IMR-90 (cell line): ENCODE data around the gene ACACA. TPM values are rescaled to one million over a fixed set of nuclear protein-coding genes. Genes with fewer than 3 reads are reported as not detected.

Experiments
- ATAC-seq: fragments of 200-7000 bp; cut with Tn5 transposase; 2 replicates; pipeline ENCODE4 v1.9.1; 2020; ENCODE audit warnings: low read depth, mild to moderate bottlenecking, moderate library complexity
- BruUV-seq: library from RNA; stranded (reverse); fragments of 400-500 nt; replicated peaks from 2 replicates; lab custom pipeline; 2021; lab: Mats Ljungman, UMichigan
- CTCF ChIA-PET: fragments of 300-600 bp; formaldehyde crosslinking; extraction: SDS; loops from one replicate; lab custom pipeline; 2021; ENCODE audit warnings: antibody characterized with exemption; lab: Yijun Ruan, JAX
- POLR2A ChIA-PET: fragments of 300-600 bp; sonication (Branson Sonifier 250); formaldehyde crosslinking; loops from one replicate; lab custom pipeline; 2022; ENCODE audit warnings: antibody characterized with exemption; ENCODE audit not compliant: unreplicated experiment; lab: Charles Lee
- DNase-seq: peaks from one replicate; pipeline ENCODE4 v3.0.0; 2013
- H2AFZ ChIP-seq: replicated peaks from 2 replicates; pipeline ENCODE3; 2013; ENCODE audit warnings: low read length, mild to moderate bottlenecking; ENCODE audit not compliant: poor library complexity
- H2AK5ac ChIP-seq: 2 replicates; pipeline ENCODE4 v1.6.1; 2013; ENCODE audit warnings: low read depth, low read length, inconsistent platforms
- H2AK9ac ChIP-seq: replicated peaks from 2 replicates; pipeline ENCODE3; 2013; ENCODE audit warnings: mild to moderate bottlenecking, low read depth, low read length, moderate library complexity; ENCODE audit not compliant: poor library complexity
- H2BK120ac ChIP-seq: 2 replicates; pipeline ENCODE4 v1.6.1; 2013; ENCODE audit warnings: low read depth, low read length, inconsistent platforms
- H2BK15ac ChIP-seq: 3 replicates; pipeline ENCODE4 v1.6.1; 2013; ENCODE audit warnings: low read depth, low read length, inconsistent platforms
- H2BK20ac ChIP-seq: 2 replicates; pipeline ENCODE4 v1.6.1; 2013; ENCODE audit warnings: low read depth, mild to moderate bottlenecking, inconsistent platforms, low read length, moderate library complexity
- H2BK5ac ChIP-seq: 2 replicates; pipeline ENCODE4 v1.6.1; 2013; ENCODE audit warnings: mild to moderate bottlenecking, low read depth, low read length, inconsistent platforms; ENCODE audit not compliant: poor library complexity, severe bottlenecking
- H3K14ac ChIP-seq: replicated peaks from 2 replicates; pipeline ENCODE4 v1.6.1; 2013; ENCODE audit warnings: low read depth, low read length, inconsistent platforms
- H3K18ac ChIP-seq: 2 replicates; pipeline ENCODE4 v1.6.1; 2013; ENCODE audit warnings: low read depth, low read length, control low read depth
- H3K23ac ChIP-seq: 2 replicates; pipeline ENCODE4 v1.6.1; 2013; ENCODE audit warnings: low read depth, low read length, inconsistent platforms
- H3K27ac ChIP-seq: 2 replicates; pipeline ENCODE4 v1.5.1; 2013; ENCODE audit warnings: mild to moderate bottlenecking, control low read depth, low read length; ENCODE audit not compliant: insufficient read depth
- H3K27me3 ChIP-seq: 2 replicates; pipeline ENCODE4 v1.6.1; 2013; ENCODE audit warnings: low read length; ENCODE audit not compliant: control insufficient read depth, insufficient read depth
- H3K36me3 ChIP-seq: 2 replicates; pipeline ENCODE4 v1.6.1; 2013; ENCODE audit warnings: low read length, mixed read lengths; ENCODE audit not compliant: control insufficient read depth, insufficient read depth
- H3K4ac ChIP-seq: 2 replicates; pipeline ENCODE4 v1.6.1; 2013; ENCODE audit warnings: low read depth, low read length, inconsistent platforms
- H3K4me1 ChIP-seq: 2 replicates; pipeline ENCODE4 v1.6.1; 2013; ENCODE audit warnings: low read length, mixed read lengths; ENCODE audit not compliant: control insufficient read depth, insufficient read depth
- H3K4me2 ChIP-seq: 2 replicates; pipeline ENCODE4 v1.6.1; 2013; ENCODE audit warnings: low read depth, mild to moderate bottlenecking, control low read depth, low read length, moderate library complexity
- H3K4me3 ChIP-seq: 2 replicates; pipeline ENCODE4 v1.5.1; 2013; ENCODE audit warnings: low read depth, mild to moderate bottlenecking, control low read depth, low read length, moderate library complexity; ENCODE audit not compliant: insufficient read depth
- H3K56ac ChIP-seq: 2 replicates; pipeline ENCODE4 v1.6.1; 2013; ENCODE audit warnings: low read length, inconsistent platforms; ENCODE audit not compliant: insufficient read depth; ENCODE audit errors: extremely low read depth
- H3K79me1 ChIP-seq, 2 experiments: 2 replicates each; pipeline ENCODE4 v1.6.1; 2013; ENCODE audit warnings: low read length in 2 of 2, inconsistent platforms in 1 of 2, low read depth in 1 of 2
- H3K9ac ChIP-seq: 2 replicates; pipeline ENCODE4 v1.6.1; 2013; ENCODE audit warnings: low read depth, low read length, control low read depth
- H3K9me1 ChIP-seq: 2 replicates; pipeline ENCODE4 v1.6.1; 2013; ENCODE audit warnings: low read length, inconsistent platforms; ENCODE audit not compliant: insufficient read depth
- H3K9me3 ChIP-seq: 2 replicates; pipeline ENCODE4 v1.6.1; 2013; ENCODE audit warnings: low read length; ENCODE audit not compliant: control insufficient read depth, insufficient read depth
- H4K20me1 ChIP-seq: 2 replicates; pipeline ENCODE4 v1.6.1; 2013; ENCODE audit warnings: low read length, inconsistent platforms; ENCODE audit not compliant: insufficient read depth
- H4K5ac ChIP-seq: 2 replicates; pipeline ENCODE4 v1.6.1; 2013; ENCODE audit warnings: mild to moderate bottlenecking, low read depth, low read length, control low read depth
- H4K8ac ChIP-seq, 2 experiments: 2 replicates each; pipeline ENCODE4 v1.6.1; 2013; ENCODE audit warnings: low read depth in 2 of 2, low read length in 2 of 2, control low read depth in 1 of 2, inconsistent platforms in 1 of 2
- H4K91ac ChIP-seq: 2 replicates; pipeline ENCODE4 v1.6.1; 2013; ENCODE audit warnings: low read depth, low read length, inconsistent platforms; ENCODE audit not compliant: insufficient read depth
- MAFK ChIP-seq: IDR thresholded peaks from 2 replicates; pipeline ENCODE4 v1.6.1; 2012; ENCODE audit warnings: low read depth, low read length, improper control_type of control experiment
- NFE2L2 ChIP-seq: fragments of 150-350 bp; IDR thresholded peaks from 2 replicates; pipeline ENCODE4 v1.6.1; 2016; ENCODE audit warnings: low read depth, mild to moderate bottlenecking, low read length
- RAD21 ChIP-seq: IDR thresholded peaks from 2 replicates; pipeline ENCODE4 v1.6.1; 2012; ENCODE audit warnings: low read length, improper control_type of control experiment
- RCOR1 ChIP-seq: IDR thresholded peaks from 2 replicates; pipeline ENCODE4 v1.6.1; 2012; ENCODE audit warnings: mild to moderate bottlenecking, low read length, improper control_type of control experiment; ENCODE audit not compliant: insufficient replicate concordance
- SMC3 ChIP-seq: fragments of 150-350 bp; IDR thresholded peaks from 2 replicates; pipeline ENCODE4 v1.6.1; 2016; ENCODE audit warnings: low read depth, mild to moderate bottlenecking, antibody characterized with exemption, low read length, moderate library complexity
- WGBS, 2 experiments: methylation state at CpG; one replicate each; pipeline versions ENCODE4 v1.1.5 to v1.1.7; 2013; ENCODE audit warnings: missing lambda C conversion rate in 2 of 2; ENCODE audit not compliant: insufficient read length in 1 of 2; ENCODE audit errors: extremely low coverage in 2 of 2; 5-methylcytosine and 5-hydroxymethylcytosine counted together
- dilution Hi-C: fragments of 300-500 bp; cut with HindIII; formaldehyde crosslinking; loops from one replicate; pipeline ENCODE4 v1.14.3; 2018; ENCODE audit warnings: low sequenced_read_pairs; ENCODE audit not compliant: unreplicated experiment
- in situ Hi-C: fragments of 300-500 bp; cut with MboI; formaldehyde crosslinking; loops from 3 replicates; pipeline ENCODE4 v1.14.3; 2019; ENCODE audit warnings: low sequenced_read_pairs, inconsistent platforms, mixed read lengths
- intact Hi-C: fragments of 100-400 bp; cut with micrococcal nuclease; formaldehyde crosslinking; loops from 2 replicates; pipeline ENCODE4 v1.10.0; 2022
- polyA plus RNA-seq, 3 experiments: library from polyadenylated mRNA; depleted of rRNA; stranded (reverse); fragments of >200 nt; gene quantifications; 2 replicates each; pipeline ENCODE4 v1.2.3, GENCODE V29; 2012; ENCODE audit warnings: low replicate concordance in 1 of 3
- total RNA-seq: library from RNA; depleted of rRNA; stranded (reverse); fragments of >200 nt; gene quantifications from 2 replicates; pipeline ENCODE4 v1.2.3, GENCODE V29; 2012
- TF ChIP-seq, protein P1 (sequence below): fragments of 150-350 bp; IDR thresholded peaks from 2 replicates; pipeline ENCODE4 v1.6.1; 2016; ENCODE audit warnings: low read depth, mild to moderate bottlenecking, low read length, moderate library complexity, borderline replicate concordance
- TF ChIP-seq, protein P2 (sequence below): fragments of 150-350 bp; IDR thresholded peaks from 2 replicates; pipeline ENCODE4 v1.6.1; 2017; ENCODE audit warnings: mild to moderate bottlenecking, antibody characterized with exemption, low read length, low read depth

The ACACA gene
- total and polyA plus RNA-seq, 2 of the 4 experiments (the other 2 are of a cell fraction) = 21.3 to 39.1 TPM

DNA sequence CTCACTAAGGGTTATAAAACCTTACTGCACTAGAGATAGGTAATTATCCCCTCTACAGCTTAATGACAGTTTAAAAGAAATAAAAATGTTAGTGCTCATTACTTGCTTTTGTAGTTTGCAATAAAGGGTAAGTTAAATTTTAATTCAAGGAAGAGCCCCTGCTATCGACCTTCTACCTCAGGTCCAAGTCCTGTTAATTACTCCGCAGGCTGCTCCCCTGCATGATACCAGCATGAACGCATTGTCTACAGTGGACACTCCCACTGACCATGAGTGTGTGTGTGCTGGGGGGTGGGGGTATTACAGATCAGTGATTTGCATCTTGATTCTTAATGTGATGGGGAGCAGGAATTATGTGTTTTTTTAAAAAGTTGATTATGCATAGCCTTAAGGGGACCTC lies 354.8 kb downstream of the ACACA start:
- peaks cover 11% of the 10 kb centered on the region for H3K36me3 ChIP-seq
- H3K9me3 ChIP-seq = no peaks in the 10 kb centered on the region
- POLR2A ChIA-PET = no interaction called here
- in situ Hi-C loops = no loop called here
- no peak overlapping the region for H4K8ac ChIP-seq
- H2BK15ac ChIP-seq = no peak overlapping the region
- TF ChIP-seq, protein P1, sequence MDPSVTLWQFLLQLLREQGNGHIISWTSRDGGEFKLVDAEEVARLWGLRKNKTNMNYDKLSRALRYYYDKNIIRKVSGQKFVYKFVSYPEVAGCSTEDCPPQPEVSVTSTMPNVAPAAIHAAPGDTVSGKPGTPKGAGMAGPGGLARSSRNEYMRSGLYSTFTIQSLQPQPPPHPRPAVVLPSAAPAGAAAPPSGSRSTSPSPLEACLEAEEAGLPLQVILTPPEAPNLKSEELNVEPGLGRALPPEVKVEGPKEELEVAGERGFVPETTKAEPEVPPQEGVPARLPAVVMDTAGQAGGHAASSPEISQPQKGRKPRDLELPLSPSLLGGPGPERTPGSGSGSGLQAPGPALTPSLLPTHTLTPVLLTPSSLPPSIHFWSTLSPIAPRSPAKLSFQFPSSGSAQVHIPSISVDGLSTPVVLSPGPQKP = no peak
- TF ChIP-seq MAFK = no peak
- no peak for TF ChIP-seq NFE2L2
- TF ChIP-seq RCOR1 = no peak
- TF ChIP-seq SMC3 = no peak
- TF ChIP-seq RAD21 = no peak
- TF ChIP-seq, protein P2, sequence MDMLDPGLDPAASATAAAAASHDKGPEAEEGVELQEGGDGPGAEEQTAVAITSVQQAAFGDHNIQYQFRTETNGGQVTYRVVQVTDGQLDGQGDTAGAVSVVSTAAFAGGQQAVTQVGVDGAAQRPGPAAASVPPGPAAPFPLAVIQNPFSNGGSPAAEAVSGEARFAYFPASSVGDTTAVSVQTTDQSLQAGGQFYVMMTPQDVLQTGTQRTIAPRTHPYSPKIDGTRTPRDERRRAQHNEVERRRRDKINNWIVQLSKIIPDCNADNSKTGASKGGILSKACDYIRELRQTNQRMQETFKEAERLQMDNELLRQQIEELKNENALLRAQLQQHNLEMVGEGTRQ = no peak
- intact Hi-C loops = no loop called here
- no peaks in the 10 kb centered on the region; the same call in 1 of the 2 replicates for H3K4me1 ChIP-seq
- no peak overlapping the region for H2AK9ac ChIP-seq
- no peak for ATAC-seq
- no peak overlapping the region for H4K5ac ChIP-seq
- H2AK5ac ChIP-seq = no peak overlapping the region
- no peaks in the 10 kb centered on the region for H3K27me3 ChIP-seq
- H3K56ac ChIP-seq = no peak overlapping the region
- peaks cover 3% of the 10 kb centered on the region; the same call in 1 of the 2 replicates for H4K20me1 ChIP-seq
- no peak overlapping the region for H3K18ac ChIP-seq
- H3K23ac ChIP-seq = no peak overlapping the region
- dilution Hi-C loops = loop anchor here (25.0 kb wide), 1 partner anchor 415 kb away; no protein-coding TSS in a partner anchor
- no peak overlapping the region for H2BK120ac ChIP-seq
- no peak overlapping the region for H2BK5ac ChIP-seq
- H2BK20ac ChIP-seq = no peak overlapping the region
- no peak overlapping the region for H3K4me3 ChIP-seq
- no peak overlapping the region for H3K27ac ChIP-seq
- H3K79me1 ChIP-seq = no peaks in the 10 kb centered on the region; a peak in 1 of 4 replicates
- CTCF ChIA-PET = no interaction called here
- H2AFZ ChIP-seq = no peak overlapping the region
- no peak overlapping the region for H3K9ac ChIP-seq
- DNase-seq = no peak
- no peak overlapping the region for H4K91ac ChIP-seq
- no peaks in the 10 kb centered on the region; the same call in 1 of the 2 replicates for H3K9me1 ChIP-seq
- no CpG with 5 or more reads among the region's 3 CpGs for WGBS, 2 experiments
- H3K4me2 ChIP-seq = no peak overlapping the region
- no TSS peak for BruUV-seq
- no peak overlapping the region for H3K14ac ChIP-seq
- no peak overlapping the region for H3K4ac ChIP-seq
